Thoracic aorta (tissue), 2 donors: ENCODE results near the gene PIEZO2. TPM values are rescaled to one million over a fixed set of nuclear protein-coding genes. Genes with fewer than 3 reads are reported as not detected.
"Not testable (repeated sequence)": the region's sequence is repeated elsewhere in the genome, so short reads cannot be mapped to it uniquely, and the experiment has no call there.

Experiments
- ATAC-seq: fragments of 150-250 bp; one replicate; pipeline ENCODE4 v1.8.0; 2017; ENCODE audit warnings: low read depth; ENCODE audit not compliant: insufficient number of reproducible peaks, low FRiP score
- DNase-seq: peaks from one replicate; pipeline ENCODE4 v3.0.0-alpha.2; 2020; ENCODE audit warnings: low spot score
- H3K27ac ChIP-seq, 2 donors: fragments of 200-600 bp; sonication (generic); 1 replicate in 1 of 2; 2 replicates in 1 of 2; pipeline ENCODE4 v1.5.1; 2016; ENCODE audit warnings: mild to moderate bottlenecking in 2 of 2, moderate library complexity in 2 of 2
- H3K27me3 ChIP-seq: fragments of 200-600 bp; sonication (generic); replicated peaks from 2 replicates; pipeline ENCODE4 v1.6.0; 2016; ENCODE audit warnings: mild to moderate bottlenecking; ENCODE audit not compliant: insufficient read depth
- H3K36me3 ChIP-seq: fragments of 200-600 bp; sonication (generic); one replicate; pipeline ENCODE4 v1.5.1; 2016
- H3K4me1 ChIP-seq, 2 donors: fragments of 200-600 bp; sonication (generic); 1 replicate in 1 of 2; 2 replicates in 1 of 2; pipeline versions ENCODE4 v1.5.1 to v1.6.0; 2016; ENCODE audit warnings: low read depth in 2 of 2, mild to moderate bottlenecking in 1 of 2; ENCODE audit not compliant: control insufficient read depth in 1 of 2
- H3K4me3 ChIP-seq: fragments of 200-600 bp; sonication (generic); 2 replicates; pipeline ENCODE4 v1.5.1; 2016; ENCODE audit warnings: mild to moderate bottlenecking
- H3K9me3 ChIP-seq: fragments of 200-600 bp; sonication (generic); 2 replicates; pipeline ENCODE4 v1.5.1; 2016
- CTCF ChIP-seq: fragments of 200-600 bp; sonication (generic); IDR thresholded peaks from one replicate; pipeline ENCODE4 v1.5.1; 2019; ENCODE audit warnings: antibody characterized with exemption
- total RNA-seq, 2 donors: library from RNA; depleted of rRNA; stranded (reverse); fragments of >200 nt; gene quantifications; one replicate each; pipeline versions ENCODE4 v1.1.0 to v1.2.3, GENCODE V29; 2016

Gene PIEZO2
- total RNA-seq: 10 to 100 TPM in 1 of 2 donors, 1 to 10 TPM in 1; 8.3 to 10.3 TPM

DNA sequence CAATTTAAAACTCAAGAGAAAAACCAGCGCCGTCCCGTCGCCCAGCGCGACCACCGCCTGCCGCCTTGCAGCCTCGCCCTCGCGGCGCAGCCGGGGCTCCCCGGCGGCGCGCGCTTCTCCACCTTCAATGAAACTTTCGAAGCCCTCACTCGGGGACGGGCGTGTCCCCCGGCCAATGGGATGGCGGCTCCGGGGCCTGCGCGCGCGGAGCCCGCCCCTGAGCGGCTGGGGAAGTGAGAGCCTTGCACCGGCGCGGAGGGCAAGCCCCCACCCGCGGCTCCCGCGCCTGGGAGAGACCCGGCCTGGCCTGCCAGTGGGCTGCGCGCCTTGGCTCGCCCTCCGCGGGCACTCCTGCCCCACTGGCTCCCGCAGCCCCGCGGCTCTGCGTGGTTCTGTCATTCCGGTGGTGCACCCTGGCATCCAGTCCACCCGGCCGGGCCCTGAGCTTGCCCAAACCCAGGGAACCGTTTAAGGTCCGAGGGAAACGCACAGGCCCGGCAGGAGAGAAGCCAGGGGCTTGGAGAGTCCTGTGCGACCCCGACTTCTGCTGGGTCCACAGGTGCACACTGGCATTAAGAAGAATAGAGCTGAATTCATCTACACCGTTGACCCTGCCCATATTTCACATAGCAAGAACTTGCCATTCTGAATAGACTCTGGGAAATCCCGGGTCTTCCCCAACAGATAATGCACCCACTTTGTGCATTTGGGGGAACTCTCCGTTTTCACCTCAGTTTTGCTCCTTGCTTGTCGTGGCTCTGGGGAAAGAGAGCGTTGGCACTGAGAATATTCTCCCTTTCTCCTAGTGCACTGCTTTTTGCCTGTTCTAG lies at the start of gene PIEZO2:
Gene PIEZO2 (minus strand): TSS at position 129 of the 830 bp plus-strand sequence. CDS start 981 bp downstream, outside the sequence.
- DNase-seq (no peak), ATAC-seq (no peak)
- no peak for TF ChIP-seq CTCF
- Histone ChIP-seq H3K36me3 (no peaks in the 10 kb centered on the region), H3K27me3 (no peaks in the 10 kb centered on the region), H3K4me1 (peaks cover 3 to 13% of the 10 kb centered on the region in 2 donors), H3K4me3 (peak within 1 kb of the TSS; percentile 77), H3K27ac (no peak within 1 kb of the TSS), H3K9me3 (no peaks in the 10 kb centered on the region)

GRCh38 chr18:11183637-11184036 lies 34.3 kb upstream of the PIEZO2 start:
- no peak for TF ChIP-seq CTCF
- Histone ChIP-seq H3K27ac (no peak overlapping the region), H3K27me3 (no peaks in the 10 kb centered on the region), H3K4me1 (peaks cover 8 to 16% of the 10 kb centered on the region in 2 donors), H3K9me3 (no peaks in the 10 kb centered on the region), H3K4me3 (no peak overlapping the region), H3K36me3 (no peaks in the 10 kb centered on the region)
- ATAC-seq (no peak), DNase-seq (no peak)

DNA sequence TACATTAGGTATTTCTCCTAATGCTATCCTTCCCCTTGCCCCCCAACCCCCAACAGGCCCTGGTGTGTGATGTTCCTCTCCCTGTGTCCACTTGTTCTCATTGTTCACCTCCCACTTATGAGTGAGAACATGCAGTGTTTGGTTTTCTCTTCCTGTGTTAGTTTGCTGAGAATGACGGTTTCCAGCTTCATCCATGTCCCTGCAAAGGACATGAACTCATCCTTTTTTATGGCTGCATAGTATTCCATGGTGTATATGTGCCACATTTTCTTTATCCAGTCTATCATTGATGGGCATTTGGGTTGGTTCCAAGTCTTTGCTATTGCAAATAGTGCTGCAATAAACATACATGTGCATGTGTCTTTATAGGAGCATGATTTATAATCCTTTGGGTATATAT lies 32.3 kb upstream of the PIEZO2 start:
- not testable (repeated sequence) for H3K4me3 ChIP-seq, ATAC-seq, DNase-seq, H3K36me3 ChIP-seq, H3K27ac ChIP-seq, H3K27me3 ChIP-seq, H3K9me3 ChIP-seq
- peaks cover 19 to 36% of the 10 kb centered on the region in 2 donors for H3K4me1 ChIP-seq

- Histone ChIP-seq H3K36me3 (no peaks in the 10 kb centered on the region), H3K4me3 (no peak overlapping the region), H3K4me1 (peaks cover 32 to 50% of the 10 kb centered on the region in 2 donors), H3K9me3 (no peaks in the 10 kb centered on the region), H3K27me3 (no peaks in the 10 kb centered on the region), H3K27ac (peak overlapping the region; percentile 45 to 66)
- no peak for TF ChIP-seq CTCF
- ATAC-seq: no peak
- no peak for DNase-seq
Measured at GRCh38 chr18:11179959-11180519, 30.7 kb upstream of the PIEZO2 start.

GRCh38 chr18:11178951-11179549 lies 29.7 kb upstream of the PIEZO2 start:
- H3K27me3 ChIP-seq: no peaks in the 10 kb centered on the region
- peak overlapping the region; percentile 35 for H3K4me3 ChIP-seq
- ATAC-seq (peak; percentile 95), DNase-seq (peak; percentile 69)
- no peaks in the 10 kb centered on the region for H3K36me3 ChIP-seq
- peak overlapping the region; percentile 66 to 94 for H3K27ac ChIP-seq
- no peak for TF ChIP-seq CTCF
- H3K4me1 ChIP-seq: peaks cover 34 to 54% of the 10 kb centered on the region in 2 donors
- no peaks in the 10 kb centered on the region for H3K9me3 ChIP-seq
